NCI-H1417 (cell line): Measurements from ENCODE around the gene GOLGA6D.
"Not testable (repeated sequence)": the region's sequence is repeated elsewhere in the genome, so short reads cannot be mapped to it uniquely, and the experiment has no call there.

Experiments
- DNase-seq, 3 experiments: peaks; one replicate each; lab custom pipeline; 2025; lab: John Stamatoyannopoulos, UW

GOLGA6D gene

GRCh38 chr15:75333654-75334419 is 51.2 kb downstream of the GOLGA6D start:
- DNase-seq: not testable (repeated sequence)

- DNase-seq: no peak
These were observed 52.7 kb downstream of the GOLGA6D start for GRCh38 chr15:75335313-75335704.

GRCh38 chr15:75335705-75336355 is 53.2 kb downstream of the GOLGA6D start, which contains the start of gene COMMD4:
TSS of gene COMMD4 (plus strand) at chr15:75336063. CDS start at chr15:75336090, 27 bp downstream.
- peak; percentile 93 to 98 (median 96) for DNase-seq

- DNase-seq: no peak
These were observed 56.1 kb downstream of the GOLGA6D start for GRCh38 chr15:75338661-75339240.

- no peak for DNase-seq
These were observed 57.1 kb downstream of the GOLGA6D start for GRCh38 chr15:75339531-75340240.

GRCh38 chr15:75342221-75342620 is 59.6 kb downstream of the GOLGA6D start:
- no peak for DNase-seq

GRCh38 chr15:75343953-75344352 is 61.3 kb downstream of the GOLGA6D start:
- DNase-seq: not testable (repeated sequence)
